GM18508 (cell line): ENCODE results near the gene PLPP3.

Source experiments
- ATAC-seq: cut with Tn5 transposase; IDR thresholded peaks from one replicate; pipeline ENCODE4 v1.9.1; 2021; ENCODE audit warnings: moderate number of reproducible peaks; ENCODE audit not compliant: insufficient read depth, unreplicated experiment

Gene PLPP3

DNA sequence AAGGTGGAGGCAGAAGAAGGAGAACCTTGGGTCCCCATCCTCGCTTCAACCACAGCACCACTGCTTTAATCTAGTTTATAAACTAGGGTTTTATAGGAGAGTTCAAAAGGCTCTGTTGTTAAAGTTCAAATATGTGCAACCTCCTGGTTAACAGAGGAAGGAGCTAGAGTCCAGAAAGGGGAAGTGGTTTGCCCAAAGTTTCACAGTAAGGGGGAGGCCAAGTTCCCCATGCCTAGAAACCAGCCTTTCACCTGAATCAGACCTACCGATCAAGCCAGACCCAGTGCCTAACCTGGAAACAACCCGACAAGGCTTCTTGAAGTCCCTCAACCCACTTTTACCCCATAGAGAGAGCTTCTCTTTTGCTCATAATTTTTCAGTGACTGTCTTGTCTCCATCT lies 106.5 kb downstream of the PLPP3 start:
- ATAC-seq: peak; percentile 77

DNA sequence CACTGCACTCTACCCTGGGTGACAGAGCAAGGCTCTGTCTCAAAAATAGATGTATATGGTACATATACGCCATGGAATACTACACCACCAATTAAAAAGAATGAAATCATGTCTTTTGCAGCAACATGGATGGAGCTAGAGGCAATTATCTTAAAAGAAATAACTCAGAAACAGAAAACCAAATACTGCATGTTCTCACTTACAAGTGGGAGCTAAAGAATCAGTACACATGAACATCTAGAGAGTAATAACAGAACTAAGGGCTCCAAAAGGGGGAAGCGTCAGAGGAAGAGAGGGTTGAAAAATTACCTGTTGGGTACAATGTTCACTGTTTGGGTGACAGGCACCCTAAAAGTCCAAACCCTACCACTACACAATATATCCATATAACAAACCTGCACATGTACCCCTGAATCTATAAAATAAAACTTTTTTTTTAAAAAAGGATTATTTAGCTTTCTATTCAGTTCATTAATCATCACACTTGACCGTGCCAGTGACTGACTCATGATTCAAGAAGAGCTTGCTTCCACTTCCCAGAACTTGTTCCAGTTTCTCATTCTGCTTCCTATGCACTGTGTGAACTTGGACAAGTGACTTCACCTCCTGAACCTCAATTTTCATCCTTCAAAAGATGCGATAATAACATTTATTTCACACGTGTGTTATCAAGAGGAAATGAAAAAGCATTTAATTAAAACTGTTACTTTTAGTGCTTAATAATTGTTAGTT lies 109.6 kb downstream of the PLPP3 start:
- ATAC-seq: no peak

GRCh38 chr1:56468518-56468917 lies 110.8 kb downstream of the PLPP3 start:
- ATAC-seq: no peak

DNA sequence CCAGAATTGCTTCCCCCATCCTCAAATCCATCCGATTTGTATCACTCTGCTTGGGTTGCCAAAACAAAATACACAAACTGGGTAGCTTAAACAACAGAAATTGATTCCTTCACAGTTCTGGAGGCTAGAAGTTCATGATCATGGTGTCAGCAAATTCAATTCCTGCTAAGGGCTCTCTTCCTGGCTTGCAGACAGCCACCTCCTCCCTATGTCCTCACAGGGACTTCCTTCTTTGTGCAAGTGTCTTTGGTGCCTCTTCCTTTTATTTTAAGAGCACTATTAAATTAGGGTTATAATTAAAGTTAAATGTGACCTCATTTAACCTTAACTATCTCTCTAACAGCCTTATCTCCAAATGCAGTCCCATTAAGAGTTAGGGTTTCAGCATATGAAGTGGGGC lies 112.8 kb downstream of the PLPP3 start:
- ATAC-seq: no peak

DNA sequence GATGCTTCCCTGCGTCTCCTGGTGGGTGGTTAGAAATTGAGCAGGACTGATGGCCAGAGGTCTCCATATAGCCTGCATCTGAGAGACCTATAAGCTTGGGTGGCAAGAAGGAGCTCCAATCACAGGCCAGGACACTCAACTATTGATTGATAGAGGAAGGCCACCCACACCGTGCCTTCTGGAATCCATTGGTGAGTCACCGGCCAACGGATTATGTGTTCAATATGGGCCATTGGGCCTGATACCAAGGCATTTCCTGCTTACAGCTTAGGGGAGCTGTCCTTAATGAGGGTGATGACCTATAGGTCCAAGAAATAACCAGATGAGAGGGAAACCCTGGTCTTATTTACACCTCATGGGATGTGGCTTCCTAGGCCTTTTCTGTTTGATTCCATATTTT lies 115.1 kb downstream of the PLPP3 start:
- no peak for ATAC-seq

GRCh38 chr1:56463376-56463775 lies 116.0 kb downstream of the PLPP3 start:
- ATAC-seq: no peak

DNA sequence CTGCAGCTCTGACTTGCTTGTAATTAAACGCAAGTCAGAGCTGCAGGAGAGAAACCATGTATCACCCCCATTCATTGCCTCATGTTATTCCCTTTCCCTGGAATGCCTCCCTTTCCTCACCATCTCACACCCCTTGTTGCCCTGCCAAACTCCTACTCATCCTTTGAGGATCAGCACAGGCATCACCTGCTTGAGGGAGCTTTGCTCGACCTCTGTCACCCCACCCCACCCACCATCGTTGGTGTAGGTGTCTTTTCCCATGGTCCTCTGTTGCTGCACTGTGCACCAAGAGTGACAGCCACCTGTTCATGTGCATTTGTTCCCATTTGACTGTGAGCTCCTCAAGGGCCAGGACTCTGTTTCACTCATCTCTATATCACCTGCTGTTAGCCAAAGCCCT lies 117.2 kb downstream of the PLPP3 start:
- ATAC-seq: no peak

GRCh38 chr1:56461158-56462127 lies 117.9 kb downstream of the PLPP3 start:
- no peak for ATAC-seq

- no peak for ATAC-seq
Measured at GRCh38 chr1:56459260-56459659, 120.1 kb downstream of the PLPP3 start.

DNA sequence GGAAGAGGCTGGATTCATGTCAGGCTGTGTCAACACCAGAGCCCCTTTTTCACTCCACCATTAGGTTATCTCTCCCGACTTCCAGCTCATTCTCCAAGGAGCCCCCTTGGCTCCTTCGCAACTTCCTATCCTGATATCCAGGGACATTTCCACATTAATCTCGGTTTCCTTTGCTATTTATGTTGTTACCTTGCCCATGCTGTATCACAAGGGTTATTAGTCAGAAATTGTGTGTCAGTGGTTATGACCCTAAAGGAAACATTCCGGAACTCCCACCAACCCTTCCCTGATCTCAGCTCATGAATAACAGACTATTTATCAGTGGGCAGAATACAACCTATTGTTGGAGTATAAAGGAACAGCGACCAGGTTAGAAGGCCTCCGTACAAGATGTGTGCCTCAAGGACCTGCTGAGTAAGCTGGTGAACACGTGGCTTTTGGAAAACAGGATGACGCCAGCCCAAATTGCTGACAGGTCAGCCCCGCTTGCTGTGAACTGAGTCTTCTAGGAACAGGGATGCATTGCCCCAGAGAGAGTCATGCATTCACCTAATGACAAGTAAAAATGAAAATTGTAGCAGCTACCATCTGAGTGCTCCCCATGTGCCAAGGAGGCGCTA lies 121.5 kb downstream of the PLPP3 start:
- ATAC-seq: no peak

DNA sequence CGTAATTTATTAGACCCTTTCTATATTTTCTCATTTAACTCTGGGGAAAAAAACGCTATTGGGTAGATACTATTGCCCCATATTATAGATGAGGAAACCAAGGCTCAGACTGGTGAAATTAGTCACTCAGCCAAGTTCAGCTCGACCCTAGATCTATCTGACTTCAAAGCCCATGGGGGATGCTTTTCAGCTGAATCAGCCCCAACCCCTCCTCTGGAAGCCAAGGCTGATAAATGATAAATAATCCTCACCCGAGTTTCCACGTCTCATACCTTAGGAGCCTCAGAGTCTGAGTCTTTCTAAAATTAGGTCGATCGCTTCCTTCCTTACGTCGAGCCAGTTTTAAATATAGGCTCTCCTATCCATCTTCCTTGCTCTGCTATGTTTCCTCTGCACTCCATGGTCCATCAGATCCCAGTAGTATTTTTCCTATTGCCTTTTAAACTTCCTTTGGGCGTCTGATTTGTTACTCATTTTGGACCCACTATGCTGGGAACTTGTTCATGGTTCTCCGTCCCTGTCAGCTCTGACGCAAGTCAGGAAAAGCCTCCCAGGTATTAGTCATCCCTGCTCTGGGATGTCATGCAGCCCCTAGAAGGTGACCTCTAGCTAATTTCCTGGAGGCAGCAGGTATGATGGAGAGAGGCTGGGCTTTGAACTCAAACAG lies 122.8 kb downstream of the PLPP3 start:
- no peak for ATAC-seq

DNA sequence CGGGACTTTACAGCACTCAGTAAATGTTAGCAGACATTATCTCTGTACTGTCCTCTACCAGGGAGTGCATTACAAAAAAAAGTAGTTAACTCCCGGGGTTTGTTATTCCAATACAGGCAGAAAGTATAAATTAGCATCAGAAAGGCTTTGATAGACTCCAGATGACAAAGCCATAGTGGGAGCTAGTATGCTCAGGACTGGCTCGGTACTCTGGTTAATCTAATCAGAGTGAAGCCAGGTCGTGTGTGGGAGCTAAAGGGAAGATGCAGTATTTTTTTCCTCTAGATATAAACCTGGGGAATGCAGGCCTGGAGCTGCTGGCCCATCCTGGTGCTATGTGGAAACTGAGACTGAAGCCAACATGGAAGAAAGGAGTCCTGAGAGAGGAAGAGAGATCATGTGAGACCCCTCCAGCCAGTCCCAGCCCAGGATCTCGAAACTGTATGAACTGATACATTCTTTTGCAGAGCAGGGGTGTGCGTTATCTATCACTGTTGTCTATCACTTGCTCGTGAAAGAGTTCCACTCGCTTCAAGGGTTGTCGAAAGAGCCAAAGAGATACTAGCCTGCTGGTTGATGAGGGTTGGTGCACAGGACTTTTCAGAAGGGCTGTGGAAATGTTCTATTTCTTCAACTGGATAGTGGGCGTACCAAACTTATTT lies 125.8 kb downstream of the PLPP3 start:
- no peak for ATAC-seq

DNA sequence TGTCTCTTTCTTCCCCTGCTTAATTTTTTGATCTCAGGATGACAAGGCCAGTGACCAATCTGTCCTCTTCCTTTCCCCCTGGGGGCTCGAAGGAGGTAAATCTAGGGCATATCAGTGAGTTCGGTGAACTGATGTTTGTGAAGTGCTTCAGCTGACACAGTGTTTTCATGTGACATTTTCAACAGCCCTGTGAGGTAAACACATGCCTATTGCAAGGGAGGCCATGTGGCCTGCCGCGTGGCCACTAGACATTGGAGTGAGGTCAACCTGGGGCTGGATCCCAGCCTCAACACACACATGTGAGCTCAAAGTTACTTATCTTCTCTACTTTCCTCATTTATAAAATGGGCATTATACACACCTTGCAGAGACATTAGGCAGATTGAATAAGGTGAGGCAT lies 126.3 kb downstream of the PLPP3 start:
- no peak for ATAC-seq

DNA sequence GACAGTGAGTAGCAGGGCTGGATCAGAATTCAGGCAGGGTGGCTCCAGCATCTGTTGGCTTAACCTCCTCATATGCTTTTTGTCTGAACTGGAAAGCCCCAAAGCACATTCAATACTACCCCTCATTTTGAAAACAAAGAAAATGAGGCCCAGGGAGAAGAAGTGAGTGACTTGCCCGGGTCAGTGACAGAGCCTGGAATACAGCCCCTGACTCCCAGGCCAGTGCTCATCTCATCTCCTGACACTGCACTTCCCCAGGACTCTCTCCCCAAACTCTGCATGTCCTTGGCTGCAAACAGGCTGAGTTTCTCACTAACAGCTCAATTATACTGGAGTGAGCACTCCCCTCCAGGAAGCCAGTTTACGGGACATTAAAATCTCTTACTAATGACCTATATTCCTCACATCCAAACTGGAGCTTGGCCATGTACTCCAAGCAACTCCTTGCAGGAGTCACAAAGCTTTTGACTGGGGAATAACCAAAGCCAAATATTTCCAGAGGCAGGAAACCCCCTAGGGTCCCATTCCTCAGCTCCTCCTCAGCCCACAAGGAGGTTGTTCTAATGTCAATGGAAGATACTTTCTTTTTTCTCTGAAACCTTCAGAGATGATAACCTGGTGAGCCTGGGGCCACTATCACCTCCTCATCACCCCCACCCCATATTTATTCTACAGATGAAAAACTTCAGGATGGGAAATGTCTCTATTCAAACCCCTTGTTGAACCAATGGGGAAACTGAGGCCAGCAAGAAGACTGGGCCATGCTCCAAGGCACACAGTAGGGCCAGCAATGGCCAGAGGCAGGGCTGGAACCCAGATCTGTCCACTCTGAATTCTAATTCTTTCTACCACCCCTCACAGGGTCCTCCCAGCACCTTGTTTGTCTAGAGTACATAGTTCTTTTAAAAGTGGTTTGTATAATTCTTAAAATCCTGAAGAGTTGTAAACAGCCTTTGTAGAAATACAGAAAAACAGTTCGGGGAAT lies 127.0 kb downstream of the PLPP3 start:
- no peak for ATAC-seq

DNA sequence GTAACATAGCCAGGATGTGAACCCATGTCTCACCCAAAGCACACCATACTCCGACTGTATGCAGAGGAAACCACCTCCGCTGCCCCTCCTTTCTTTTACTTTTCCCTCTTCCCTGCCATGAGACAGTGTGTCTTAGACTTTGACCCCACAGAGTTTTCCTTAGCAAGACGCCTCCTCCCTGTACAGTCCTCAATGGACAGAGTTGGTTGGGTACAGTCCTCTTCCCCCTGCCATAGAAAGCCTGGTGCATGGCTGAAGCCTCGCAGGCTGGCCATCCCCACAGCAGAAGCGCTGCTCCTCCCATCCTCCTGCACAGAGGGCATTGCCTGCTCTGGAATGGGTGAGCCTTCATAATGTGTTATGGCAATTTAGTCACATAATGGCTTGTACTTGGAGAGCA lies 127.9 kb downstream of the PLPP3 start:
- no peak for ATAC-seq

DNA sequence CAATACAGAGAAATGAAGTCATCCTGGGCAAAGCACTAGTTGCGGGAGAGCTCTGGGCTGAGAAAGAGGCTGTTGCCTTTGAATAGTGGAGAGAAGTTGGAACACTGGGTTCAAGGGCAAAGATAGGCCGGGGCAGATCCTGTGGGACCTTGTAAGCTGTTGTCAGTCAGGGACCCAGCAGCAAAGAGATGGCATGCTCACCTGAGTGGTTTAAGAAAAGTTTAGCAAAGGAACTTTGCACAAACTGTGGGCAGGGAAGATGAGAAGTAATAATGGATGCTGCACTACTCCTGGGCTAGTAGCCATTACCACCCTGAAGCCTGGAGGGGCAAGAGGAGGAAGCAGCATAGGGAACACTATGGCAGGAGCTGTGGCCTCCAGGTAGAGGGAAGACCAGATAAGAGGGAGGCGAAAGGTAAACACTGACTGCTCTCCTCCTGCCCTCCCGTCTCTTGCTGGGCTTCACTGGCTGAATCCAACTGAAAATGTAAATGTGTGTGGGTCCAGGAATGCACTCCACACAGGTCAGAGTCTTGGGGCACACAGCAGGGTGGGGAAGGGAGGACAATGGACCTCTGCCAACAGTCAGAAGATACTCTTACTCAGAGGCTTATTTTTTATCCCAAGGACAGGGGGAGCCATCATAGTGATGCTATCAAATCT lies 129.2 kb downstream of the PLPP3 start:
- no peak for ATAC-seq

DNA sequence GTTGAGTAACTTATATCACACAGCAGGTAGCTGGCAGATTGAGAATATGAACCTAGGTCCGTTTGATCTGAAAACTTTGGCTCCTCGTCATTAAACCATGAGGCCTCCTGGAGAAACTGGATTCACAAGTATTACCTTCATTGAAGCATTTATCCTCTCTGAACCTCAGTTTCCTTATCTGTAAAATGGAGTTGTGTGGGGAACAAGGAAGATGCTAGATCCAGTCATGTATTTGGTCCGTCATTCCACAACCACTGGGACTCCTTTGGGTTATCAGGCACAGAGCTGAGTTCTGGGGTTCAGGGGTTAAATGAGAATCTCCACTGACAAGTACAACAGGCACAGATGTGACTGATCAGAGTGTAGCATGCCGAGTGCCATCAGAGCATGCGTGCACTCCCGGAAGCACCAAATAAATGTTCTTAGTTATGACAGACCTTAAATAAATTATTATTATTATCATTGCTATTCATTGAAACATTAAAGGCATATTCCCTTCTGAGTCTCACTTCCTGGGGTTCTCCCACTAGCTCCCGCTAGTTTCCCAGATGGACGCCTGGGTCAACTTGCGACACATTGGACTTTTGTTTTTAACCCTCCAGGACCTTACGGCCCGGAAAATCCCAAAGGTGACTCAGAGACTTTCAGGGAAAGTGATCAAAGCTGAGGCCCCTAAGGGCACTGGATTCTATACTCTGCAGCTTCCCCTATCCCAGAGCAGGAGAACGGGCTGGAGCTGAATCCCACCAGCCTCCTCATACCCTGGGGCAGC lies 130.6 kb downstream of the PLPP3 start:
- no peak for ATAC-seq

GRCh38 chr1:56447823-56448222 lies 131.5 kb downstream of the PLPP3 start:
- no peak for ATAC-seq
